GM12892 (cell line): ENCODE data around the gene GIMAP5.

Source experiments
- DNase-seq: peaks from one replicate; pipeline ENCODE4 v3.0.0; 2011; ENCODE audit not compliant: insufficient read length
- FAIRE-seq: peaks from 2 replicates; lab custom pipeline; 2011; peaks lifted over from hg19 to GRCh38; lab: Jason Lieb, UNC
- POLR2A ChIP-seq: IDR thresholded peaks from 2 replicates; pipeline ENCODE4 v1.6.1; 2011; ENCODE audit warnings: low read depth, low read length, control low read depth
- POLR2AphosphoS5 ChIP-seq: IDR thresholded peaks from 2 replicates; pipeline ENCODE4 v1.6.1; 2011; ENCODE audit warnings: low read depth, low read length, control low read depth
- TAF1 ChIP-seq: IDR thresholded peaks from 2 replicates; pipeline ENCODE4 v1.6.1; 2011; ENCODE audit warnings: low read depth, mild to moderate bottlenecking, control low read depth, low read length, borderline replicate concordance

The GIMAP5 gene

DNA sequence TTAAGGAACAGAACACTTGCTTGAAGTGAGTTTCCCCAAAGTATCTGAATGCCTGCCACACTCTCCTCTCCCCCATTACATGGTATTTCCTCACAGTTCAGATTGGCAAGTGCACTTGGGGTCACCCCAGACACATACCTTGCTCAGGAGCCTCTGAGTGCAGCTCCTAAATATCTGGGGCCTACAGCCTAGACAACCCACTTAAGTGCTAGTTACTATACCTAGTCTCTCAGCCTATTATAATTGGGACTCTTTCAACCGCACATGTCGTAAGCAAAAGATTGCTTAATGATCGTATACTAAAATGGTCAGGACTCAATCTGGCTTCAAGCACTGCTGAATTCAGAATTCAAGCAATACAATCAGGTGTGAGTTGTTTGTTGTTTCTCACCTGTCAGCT lies 43.1 kb downstream of the GIMAP5 start:
- FAIRE-seq (no peak), DNase-seq (no peak)
- TF ChIP-seq TAF1: no peak
- no peak for TF ChIP-seq POLR2AphosphoS5
- TF ChIP-seq POLR2A: no peak

DNA sequence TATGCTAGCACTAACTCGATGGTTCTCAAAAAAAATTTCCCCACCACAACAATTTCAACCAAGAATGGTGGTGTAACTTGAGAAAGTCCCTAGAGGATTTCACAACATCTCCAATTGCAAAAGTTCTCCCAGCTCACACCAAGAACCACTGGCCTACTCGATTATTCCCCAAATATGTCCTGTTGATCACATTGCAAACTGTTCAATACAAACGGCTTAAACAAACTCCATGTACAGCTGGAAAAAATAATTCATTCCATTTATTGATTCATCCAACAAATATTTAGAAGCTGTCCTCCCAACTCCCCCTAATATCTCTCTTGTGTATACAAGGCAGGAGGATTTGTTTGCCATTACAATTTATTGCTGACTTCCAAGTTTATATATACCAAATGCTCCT lies 43.9 kb downstream of the GIMAP5 start:
- FAIRE-seq (no peak), DNase-seq (no peak)
- TF ChIP-seq POLR2A (no peak), TAF1 (no peak), POLR2AphosphoS5 (no peak)

DNA sequence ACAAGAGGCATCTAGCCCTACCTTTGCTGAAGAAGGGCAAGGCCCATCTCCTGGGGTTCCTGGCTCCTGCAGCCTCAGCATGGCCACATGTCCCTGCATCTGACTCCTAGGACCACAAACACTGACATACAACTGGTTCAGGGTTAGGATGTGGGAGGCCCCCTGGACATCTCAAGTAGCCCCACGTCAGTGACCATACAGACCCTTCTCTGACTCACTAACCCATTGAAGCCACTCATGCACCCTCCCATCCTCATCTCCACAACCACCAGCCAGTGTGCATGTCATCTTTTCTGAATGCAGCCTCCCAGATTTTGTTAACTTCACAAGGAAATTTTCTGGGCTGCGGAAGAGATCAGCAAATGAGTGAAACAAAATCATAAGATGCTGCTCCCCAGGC lies 44.7 kb downstream of the GIMAP5 start:
- FAIRE-seq (no peak), DNase-seq (no peak)
- TF ChIP-seq TAF1: no peak
- no peak for TF ChIP-seq POLR2A

DNA sequence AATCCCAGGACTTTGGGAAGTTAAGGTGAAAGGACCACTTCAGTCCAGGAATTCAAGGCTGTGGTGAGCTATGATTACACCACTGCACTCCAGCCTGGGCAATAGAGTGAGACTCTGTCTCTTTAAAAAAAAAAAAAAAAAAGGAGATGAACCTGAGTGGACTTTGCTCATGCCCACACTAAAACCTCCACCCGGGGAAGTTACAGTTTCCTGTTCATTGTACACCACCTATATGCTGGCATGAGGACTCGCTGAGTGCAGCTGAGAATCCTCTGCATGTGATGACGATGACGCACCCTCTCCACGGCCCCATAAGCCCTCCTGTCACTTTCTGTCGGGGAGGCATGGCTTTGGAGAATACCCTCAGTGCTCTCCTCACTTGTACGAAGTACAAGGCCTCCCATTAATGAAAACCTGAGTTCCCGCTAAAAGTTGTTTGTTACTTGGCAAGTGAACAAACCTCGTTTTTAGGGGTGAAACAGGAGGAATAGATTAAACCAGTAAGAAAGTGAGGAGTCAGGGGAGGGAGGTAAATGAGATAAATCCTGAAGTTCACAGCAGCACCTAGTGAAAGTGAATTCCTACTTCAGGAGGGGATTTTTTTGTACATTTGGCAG lies 47.0 kb downstream of the GIMAP5 start:
- FAIRE-seq (no peak), DNase-seq (no peak)
- TF ChIP-seq TAF1: no peak
- no peak for TF ChIP-seq POLR2AphosphoS5
- no peak for TF ChIP-seq POLR2A

DNA sequence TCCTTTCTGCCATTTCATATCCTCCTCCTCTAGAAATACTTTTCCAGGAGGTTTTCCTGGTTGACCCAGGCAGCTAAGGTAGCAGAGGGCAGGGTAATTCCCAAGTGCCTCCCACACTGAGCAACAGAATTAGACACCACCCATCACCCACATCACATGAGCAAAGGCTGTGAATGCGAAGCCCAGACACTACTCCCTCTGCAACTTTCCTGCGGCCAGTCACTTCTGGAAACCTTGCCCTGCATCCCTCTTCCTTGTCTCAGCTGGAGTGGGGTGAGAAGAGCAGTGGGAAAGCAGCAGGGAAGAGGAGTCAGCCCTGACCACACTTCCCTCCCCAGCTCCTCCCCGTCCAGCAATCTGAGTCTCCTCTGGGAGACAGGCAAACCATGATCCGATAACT lies 47.7 kb downstream of the GIMAP5 start:
- FAIRE-seq: no peak
- TF ChIP-seq TAF1: no peak
- no peak for TF ChIP-seq POLR2AphosphoS5
- TF ChIP-seq POLR2A: no peak
- DNase-seq: no peak

DNA sequence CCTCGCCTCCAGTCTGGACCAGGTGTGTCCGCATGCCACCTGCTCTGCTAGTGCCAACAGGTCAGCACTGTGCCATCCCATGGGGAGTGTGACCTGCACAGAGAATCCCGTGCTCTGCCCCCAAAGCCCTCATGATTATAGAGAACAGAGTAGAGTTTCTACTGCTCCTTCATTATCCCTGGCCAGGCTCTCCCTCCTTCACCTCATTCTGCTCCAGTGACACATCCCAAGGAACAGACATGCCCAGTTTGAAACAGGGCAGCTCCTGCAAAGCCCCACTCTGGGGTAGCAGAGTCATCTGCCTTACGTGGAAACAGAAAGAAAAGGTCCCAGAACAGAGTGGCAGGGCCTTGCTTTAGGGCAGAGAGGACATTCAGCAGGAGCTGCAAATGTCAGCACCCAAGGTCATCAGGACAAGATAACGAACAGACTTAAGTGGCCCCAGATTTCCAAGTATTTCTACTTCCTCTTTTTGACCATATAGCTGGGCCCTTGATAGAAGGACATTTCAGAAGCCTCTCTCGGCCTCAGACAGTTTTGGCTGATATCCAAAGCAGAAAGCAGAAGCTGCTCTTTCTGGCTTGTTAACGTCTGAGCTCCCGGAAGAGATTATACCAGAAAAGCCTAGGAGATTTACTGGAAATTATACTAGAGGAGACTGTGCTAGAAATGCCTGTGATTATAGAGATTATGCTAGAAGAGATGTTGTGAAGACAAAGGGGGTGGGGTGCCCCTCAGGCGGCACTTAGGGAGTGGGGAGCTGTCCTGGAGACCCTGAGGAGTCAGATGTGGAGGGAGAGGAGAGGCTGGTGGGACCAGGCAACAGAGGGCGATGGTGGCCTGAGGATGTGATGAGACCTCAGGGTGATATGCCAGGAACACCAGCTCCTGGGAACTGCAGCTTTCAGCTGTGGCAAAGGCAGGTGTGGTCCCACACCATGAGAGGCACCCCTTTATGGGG lies 50.4 kb downstream of the GIMAP5 start:
- FAIRE-seq (no peak), DNase-seq (no peak)
- TF ChIP-seq POLR2A: no peak
- TF ChIP-seq POLR2AphosphoS5: no peak
- no peak for TF ChIP-seq TAF1

DNA sequence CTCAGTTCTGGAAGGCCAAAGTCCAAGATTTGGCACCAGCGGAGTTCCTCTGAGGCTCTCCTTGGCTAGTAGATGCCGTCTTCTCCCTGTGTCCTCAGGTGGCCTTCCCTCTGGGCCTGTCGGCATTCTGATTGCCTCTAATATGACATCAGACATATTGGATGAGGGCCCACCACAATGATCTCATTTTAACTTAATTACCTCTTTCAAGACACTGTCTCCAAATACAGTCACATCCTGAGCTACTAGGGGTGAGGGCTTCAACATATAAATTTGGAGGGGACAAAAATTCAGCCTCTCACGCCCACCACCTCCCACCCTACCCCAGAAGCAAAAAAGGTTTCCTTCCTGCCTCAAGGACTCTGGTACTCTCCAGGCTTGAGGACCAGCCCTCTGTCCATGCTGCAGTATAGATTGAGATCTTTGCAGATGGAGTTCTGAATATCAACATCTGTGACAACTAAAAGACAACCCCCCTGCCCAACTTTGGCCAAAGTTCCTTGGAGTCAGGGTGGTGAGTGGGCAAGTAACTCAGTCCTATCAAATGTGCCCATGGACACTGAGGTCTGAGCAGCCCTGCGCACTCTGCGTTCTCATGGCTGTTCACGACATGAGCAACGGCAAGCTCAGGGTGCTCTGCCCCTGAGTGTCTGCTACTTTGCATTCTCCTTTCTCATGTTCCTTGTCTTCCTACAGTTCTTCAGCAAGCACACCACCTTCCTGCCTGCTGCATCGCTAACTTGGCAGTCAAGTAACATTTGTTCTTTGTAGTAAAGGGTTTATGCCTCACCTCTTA lies 51.5 kb downstream of the GIMAP5 start:
- TF ChIP-seq POLR2A: no peak
- no peak for TF ChIP-seq TAF1
- no peak for TF ChIP-seq POLR2AphosphoS5
- FAIRE-seq: no peak
- DNase-seq: no peak

DNA sequence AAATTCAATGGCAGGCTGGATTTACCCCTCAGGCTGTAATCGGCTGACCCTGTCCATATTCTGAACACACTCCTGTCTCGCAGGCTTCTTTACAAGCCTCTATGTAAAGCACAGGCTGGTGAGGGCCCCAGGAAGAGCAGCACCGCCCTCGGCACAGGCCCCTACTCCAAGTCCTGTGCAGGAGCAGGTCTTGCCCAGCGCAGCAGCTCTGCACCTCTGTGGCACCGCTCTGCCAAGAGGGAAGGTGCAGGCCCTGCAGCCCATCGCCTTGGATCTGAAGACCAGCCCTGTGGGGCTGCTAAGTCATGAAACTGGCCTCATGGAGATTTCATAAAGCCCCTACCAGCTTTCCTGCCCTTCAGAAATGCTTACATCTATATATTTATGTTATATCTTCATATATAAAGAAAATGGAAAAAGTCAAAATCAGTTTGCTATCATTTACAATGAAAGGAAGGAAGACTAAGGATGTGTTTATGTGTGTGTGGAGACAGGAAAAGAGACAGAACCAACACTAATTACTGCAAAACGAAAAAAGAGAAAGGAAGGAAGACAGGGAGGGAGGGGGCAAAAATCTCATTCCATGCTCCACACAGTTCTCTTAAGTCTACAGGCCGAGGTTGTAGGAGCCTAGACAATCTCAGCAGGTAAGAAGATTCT lies 53.3 kb downstream of the GIMAP5 start:
- TF ChIP-seq POLR2A (no peak), TAF1 (no peak), POLR2AphosphoS5 (no peak)
- FAIRE-seq (no peak), DNase-seq (no peak)

DNA sequence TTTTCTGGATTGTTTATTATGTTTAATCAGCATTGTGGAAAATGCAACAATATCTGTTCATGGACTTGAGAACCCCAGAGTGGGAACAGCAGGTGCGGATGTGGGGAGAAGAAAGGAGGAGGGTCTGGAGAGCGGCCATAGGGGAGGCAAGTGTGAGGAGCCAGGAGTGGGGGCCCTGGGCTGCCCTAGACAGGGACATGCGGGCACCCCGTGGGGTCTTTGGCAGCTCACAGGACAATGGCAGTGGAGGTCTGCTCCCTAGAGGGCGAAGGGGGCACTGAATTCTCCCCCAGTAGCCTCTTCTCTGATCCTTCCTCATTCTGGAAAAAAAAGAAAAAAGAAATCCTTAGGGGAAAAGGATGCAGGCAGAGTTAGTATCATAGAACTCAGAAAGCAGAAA lies 54.1 kb downstream of the GIMAP5 start:
- no peak for DNase-seq
- no peak for TF ChIP-seq POLR2AphosphoS5
- TF ChIP-seq POLR2A: no peak
- TF ChIP-seq TAF1: no peak
- FAIRE-seq: no peak

DNA sequence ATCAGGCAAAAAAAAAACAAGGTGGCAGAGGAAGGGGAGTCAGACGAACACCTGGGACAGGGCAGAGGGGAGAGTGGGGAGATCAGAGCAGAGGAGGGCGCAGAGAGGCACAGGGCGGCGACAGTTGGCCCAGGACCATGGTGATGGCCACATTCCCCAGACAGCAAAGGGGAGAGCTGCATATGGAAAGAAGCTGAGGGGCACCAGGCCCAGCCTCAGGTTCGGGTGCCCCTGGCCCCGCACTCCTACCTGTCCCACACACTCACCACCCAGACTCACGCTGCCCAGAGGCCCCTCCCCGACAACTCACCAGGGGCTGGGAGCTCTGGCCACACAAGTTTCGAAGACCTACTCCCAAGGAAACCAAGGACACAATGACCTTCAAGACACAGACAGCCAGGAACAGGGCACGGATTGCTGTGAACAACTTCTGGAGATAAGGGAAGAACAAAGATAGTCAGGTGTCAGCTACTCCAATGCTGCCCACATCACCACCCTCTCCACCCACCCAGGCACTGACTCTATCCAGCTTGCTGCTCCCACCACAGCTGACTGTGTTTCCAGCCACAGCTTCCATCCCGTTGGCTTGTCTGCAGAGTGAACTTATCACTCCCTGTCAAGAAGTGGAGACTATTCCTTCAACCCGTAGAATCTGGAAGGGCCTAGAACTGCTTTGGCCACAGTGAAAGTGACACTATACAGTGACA lies 54.7 kb downstream of the GIMAP5 start:
- no peak for DNase-seq
- no peak for FAIRE-seq
- TF ChIP-seq POLR2A (no peak), TAF1 (no peak), POLR2AphosphoS5 (no peak)
